Lung (tissue), 4 donors: ENCODE measurements around the gene HACD2. TPM values are rescaled to one million over a fixed set of nuclear protein-coding genes. Genes with fewer than 3 reads are reported as not detected.

Experiments
- polyA plus RNA-seq, 2 donors: library from polyadenylated mRNA; stranded (reverse); fragments of 200-250 nt; gene quantifications; one replicate each; pipeline ENCODE4 v1.2.1, GENCODE V29; 2013
- total RNA-seq, 2 donors: library from RNA; depleted of rRNA in 1 of 2; stranded (reverse); fragments of >200 nt in 1 of 2; gene quantifications; one replicate each; pipeline ENCODE4 v1.2.1, GENCODE V29; 2014 to 2021
- donor health status: Bipolar disorder and iron deficiency.
- donor health status: healthy.
- donor health status: DM: yes; HTN: yes; CAD: no.

The HACD2 gene
- total and polyA plus RNA-seq, 4 donors: 17.1 to 40.7 (median 28.2) TPM

Other genes starting within 250 kb of the HACD2 start
- 1 to 10 TPM; 3.2 to 8.4 TPM for gene ADCY5, start 136.0 kb downstream of the HACD2 start, total RNA-seq
- 1 to 10 TPM; 1.2 to 1.7 TPM for gene ADCY5, start 136.0 kb downstream of the HACD2 start, polyA plus RNA-seq